Measurements from ENCODE around the gene SUSD1. TPM values are rescaled to one million over a fixed set of nuclear protein-coding genes. Genes with fewer than 3 reads are reported as not detected.

The SUSD1 gene
- total and polyA plus RNA-seq, 9 of the 15 experiments (the other 6 are each of a cell fraction or from before 2014, with no cell fraction given), result 10.9 to 44.4 (median 36.1) TPM

DNA sequence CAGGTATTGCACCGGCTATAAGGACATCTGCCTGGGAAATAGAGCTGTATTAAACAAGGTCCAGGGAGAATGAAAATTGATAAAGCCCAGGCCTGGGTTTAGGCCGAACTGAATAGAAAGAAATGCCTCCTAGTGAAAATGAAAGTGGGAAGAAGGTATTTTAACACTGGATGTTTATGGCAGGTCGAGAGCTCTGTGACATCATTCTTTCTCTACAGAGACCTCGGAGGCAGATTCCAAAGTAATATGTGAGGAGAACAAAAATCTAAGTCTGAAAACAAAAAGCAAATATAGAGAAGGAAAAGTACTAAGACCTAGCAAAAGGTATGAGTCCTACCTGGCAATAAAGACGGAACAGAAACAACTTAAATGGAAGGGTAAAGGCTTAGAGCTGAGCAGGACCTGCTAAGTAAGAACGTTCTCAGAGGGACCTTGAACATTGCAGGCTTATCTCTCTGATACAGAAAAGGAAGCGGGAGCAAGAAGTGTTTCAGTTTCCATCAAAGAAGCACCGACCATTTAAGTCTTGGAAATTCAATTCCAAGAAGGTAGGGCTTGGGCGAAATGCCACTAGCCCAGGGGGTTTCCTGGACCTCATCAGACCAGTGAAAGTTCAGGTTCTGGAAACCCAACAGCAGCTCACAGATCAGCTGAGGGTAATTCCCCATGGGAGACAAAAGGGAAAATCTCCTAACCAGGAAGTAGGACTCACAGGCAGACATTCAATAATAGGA lies 80.0 kb downstream of the SUSD1 start (continued):
- TF ChIP-seq ARID1B (IDR thresholded peaks at IDR 0.05), result peak; percentile 86
- TF ChIP-seq TOE1 (IDR thresholded peaks at IDR 0.05; ENCODE audit: borderline replicate concordance), result no peak
- no peak for TF ChIP-seq TOE1 (CRISPR knock-in tag; IDR thresholded peaks at IDR 0.05; ENCODE audit: borderline replicate concordance, low read depth)
- TF ChIP-seq LEF1 (IDR thresholded peaks at IDR 0.05), result peak; percentile 15; the same call in 1 of the 2 replicates
- TF ChIP-seq ESRRB (CRISPR knock-in tag; IDR thresholded peaks at IDR 0.05; ENCODE audit: borderline replicate concordance), result no peak
- TF ChIP-seq SRSF3 (IDR thresholded peaks at IDR 0.05; ENCODE audit: insufficient read depth, low read length), result no peak
- TF ChIP-seq HDAC3 (IDR thresholded peaks at IDR 0.05; ENCODE audit: borderline replicate concordance, partially characterized antibody), result no peak
- 0 out of 4 replicates have a peak, but pooled peaks of 1 of the 2 experiments have one; percentile 13 for TF ChIP-seq HDAC1 (IDR thresholded peaks at IDR 0.05)
- no peak for TF ChIP-seq CHD2 (IDR thresholded peaks at IDR 0.05; ENCODE audit: low read depth, low read length)
- no peak for TF ChIP-seq ZNF445 (CRISPR knock-in tag; IDR thresholded peaks at IDR 0.05; ENCODE audit: low read depth)
- TF ChIP-seq NR2C1 (IDR thresholded peaks at IDR 0.05), result no peak
- TF ChIP-seq NR2C1 (tag; IDR thresholded peaks at IDR 0.05), result no peak
- TF ChIP-seq, protein P1, sequence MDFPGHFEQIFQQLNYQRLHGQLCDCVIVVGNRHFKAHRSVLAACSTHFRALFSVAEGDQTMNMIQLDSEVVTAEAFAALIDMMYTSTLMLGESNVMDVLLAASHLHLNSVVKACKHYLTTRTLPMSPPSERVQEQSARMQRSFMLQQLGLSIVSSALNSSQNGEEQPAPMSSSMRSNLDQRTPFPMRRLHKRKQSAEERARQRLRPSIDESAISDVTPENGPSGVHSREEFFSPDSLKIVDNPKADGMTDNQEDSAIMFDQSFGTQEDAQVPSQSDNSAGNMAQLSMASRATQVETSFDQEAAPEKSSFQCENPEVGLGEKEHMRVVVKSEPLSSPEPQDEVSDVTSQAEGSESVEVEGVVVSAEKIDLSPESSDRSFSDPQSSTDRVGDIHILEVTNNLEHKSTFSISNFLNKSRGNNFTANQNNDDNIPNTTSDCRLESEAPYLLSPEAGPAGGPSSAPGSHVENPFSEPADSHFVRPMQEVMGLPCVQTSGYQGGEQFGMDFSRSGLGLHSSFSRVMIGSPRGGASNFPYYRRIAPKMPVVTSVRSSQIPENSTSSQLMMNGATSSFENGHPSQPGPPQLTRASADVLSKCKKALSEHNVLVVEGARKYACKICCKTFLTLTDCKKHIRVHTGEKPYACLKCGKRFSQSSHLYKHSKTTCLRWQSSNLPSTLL (IDR thresholded peaks at IDR 0.05), result no peak
- TF ChIP-seq, protein P2, sequence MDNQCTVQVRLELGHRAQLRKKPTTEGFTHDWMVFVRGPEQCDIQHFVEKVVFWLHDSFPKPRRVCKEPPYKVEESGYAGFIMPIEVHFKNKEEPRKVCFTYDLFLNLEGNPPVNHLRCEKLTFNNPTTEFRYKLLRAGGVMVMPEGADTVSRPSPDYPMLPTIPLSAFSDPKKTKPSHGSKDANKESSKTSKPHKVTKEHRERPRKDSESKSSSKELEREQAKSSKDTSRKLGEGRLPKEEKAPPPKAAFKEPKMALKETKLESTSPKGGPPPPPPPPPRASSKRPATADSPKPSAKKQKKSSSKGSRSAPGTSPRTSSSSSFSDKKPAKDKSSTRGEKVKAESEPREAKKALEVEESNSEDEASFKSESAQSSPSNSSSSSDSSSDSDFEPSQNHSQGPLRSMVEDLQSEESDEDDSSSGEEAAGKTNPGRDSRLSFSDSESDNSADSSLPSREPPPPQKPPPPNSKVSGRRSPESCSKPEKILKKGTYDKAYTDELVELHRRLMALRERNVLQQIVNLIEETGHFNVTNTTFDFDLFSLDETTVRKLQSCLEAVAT (IDR thresholded peaks at IDR 0.05), result no peak
- no peak for TF ChIP-seq DIDO1 (tag; IDR thresholded peaks at IDR 0.05; ENCODE audit: low read depth)
- TF ChIP-seq, protein P3, sequence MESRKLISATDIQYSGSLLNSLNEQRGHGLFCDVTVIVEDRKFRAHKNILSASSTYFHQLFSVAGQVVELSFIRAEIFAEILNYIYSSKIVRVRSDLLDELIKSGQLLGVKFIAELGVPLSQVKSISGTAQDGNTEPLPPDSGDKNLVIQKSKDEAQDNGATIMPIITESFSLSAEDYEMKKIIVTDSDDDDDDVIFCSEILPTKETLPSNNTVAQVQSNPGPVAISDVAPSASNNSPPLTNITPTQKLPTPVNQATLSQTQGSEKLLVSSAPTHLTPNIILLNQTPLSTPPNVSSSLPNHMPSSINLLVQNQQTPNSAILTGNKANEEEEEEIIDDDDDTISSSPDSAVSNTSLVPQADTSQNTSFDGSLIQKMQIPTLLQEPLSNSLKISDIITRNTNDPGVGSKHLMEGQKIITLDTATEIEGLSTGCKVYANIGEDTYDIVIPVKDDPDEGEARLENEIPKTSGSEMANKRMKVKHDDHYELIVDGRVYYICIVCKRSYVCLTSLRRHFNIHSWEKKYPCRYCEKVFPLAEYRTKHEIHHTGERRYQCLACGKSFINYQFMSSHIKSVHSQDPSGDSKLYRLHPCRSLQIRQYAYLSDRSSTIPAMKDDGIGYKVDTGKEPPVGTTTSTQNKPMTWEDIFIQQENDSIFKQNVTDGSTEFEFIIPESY (CRISPR knock-in tag; IDR thresholded peaks at IDR 0.05), result no peak
- TF ChIP-seq KDM1A (IDR thresholded peaks at IDR 0.05), result peak in 1 of 2 experiments; percentile 36; a peak in 1 of 4 replicates
- no peak for TF ChIP-seq HDGF (IDR thresholded peaks at IDR 0.05)
- no peak for TF ChIP-seq NFATC3 (IDR thresholded peaks at IDR 0.05)
- TF ChIP-seq ASH1L (IDR thresholded peaks at IDR 0.05; ENCODE audit: borderline replicate concordance, low read depth, partially characterized antibody), result no peak
- peak; percentile 72; the same call in 1 of the 2 replicates for TF ChIP-seq ATF7 (IDR thresholded peaks at IDR 0.05)
- no peak for TF ChIP-seq EGR1 (conservative IDR thresholded peaks at IDR 0.05)
- no peak for TF ChIP-seq ZNF780A (CRISPR knock-in tag; IDR thresholded peaks at IDR 0.05)

Data from K562 (cell line).